HCT116 (cell line): ENCODE measurements around the gene PAM16.

Source experiments
- ATF3 ChIP-seq: IDR thresholded peaks from 2 replicates; pipeline ENCODE4 v1.6.1; 2012
- CBX3 ChIP-seq: IDR thresholded peaks from 2 replicates; pipeline ENCODE4 v1.6.1; 2012; ENCODE audit warnings: low read depth
- CEBPB ChIP-seq: IDR thresholded peaks from 2 replicates; pipeline ENCODE4 v1.6.1; 2012; ENCODE audit warnings: low read depth
- CTCF ChIP-seq, 3 experiments: fragments of 200-600 bp in 1 of 3; sonication (generic) in 1 of 3; IDR thresholded peaks in 2 of 3; conservative IDR thresholded peaks in 1 of 3; 2 replicates each; pipeline ENCODE4 v1.5.1; 2012 to 2017; ENCODE audit warnings: low read depth in 2 of 3, low read length in 2 of 3, antibody characterized with exemption in 1 of 3, borderline replicate concordance in 1 of 3, control low read depth in 1 of 3, mild to moderate bottlenecking in 1 of 3, mixed read lengths in 1 of 3, mixed run types in 1 of 3, moderate library complexity in 1 of 3; ENCODE audit not compliant: insufficient read depth in 1 of 3
- EGR1 ChIP-seq: IDR thresholded peaks from 2 replicates; pipeline ENCODE4 v1.6.1; 2012; ENCODE audit warnings: low read depth
- EZH2 ChIP-seq: fragments of 200-600 bp; sonication (generic); IDR thresholded peaks from 2 replicates; pipeline ENCODE4 v1.6.1; 2017; ENCODE audit warnings: antibody characterized with exemption, mixed run types
- FOSL1 ChIP-seq: IDR thresholded peaks from 2 replicates; pipeline ENCODE4 v1.6.1; 2012; ENCODE audit warnings: low read depth
- MAX ChIP-seq: IDR thresholded peaks from 2 replicates; pipeline ENCODE4 v1.6.1; 2012
- POLR2A ChIP-seq: IDR thresholded peaks from 2 replicates; pipeline ENCODE4 v1.7.0; 2011; ENCODE audit warnings: borderline replicate concordance; ENCODE audit not compliant: insufficient read depth, insufficient read length; ENCODE audit errors: extremely low read depth
- POLR2AphosphoS5 ChIP-seq: IDR thresholded peaks from 2 replicates; pipeline ENCODE4 v1.6.1; 2011; ENCODE audit warnings: mild to moderate bottlenecking, low read depth, low read length, moderate library complexity
- RAD21 ChIP-seq: IDR thresholded peaks from 2 replicates; pipeline ENCODE4 v1.6.1; 2012; ENCODE audit warnings: low read depth, mild to moderate bottlenecking
- REST ChIP-seq: IDR thresholded peaks from 2 replicates; pipeline ENCODE4 v1.6.1; 2012; ENCODE audit warnings: low read depth
- SIN3A ChIP-seq: IDR thresholded peaks from 2 replicates; pipeline ENCODE4 v1.6.1; 2012; ENCODE audit warnings: low read depth
- YY1 ChIP-seq: IDR thresholded peaks from 2 replicates; pipeline ENCODE4 v1.6.1; 2011; ENCODE audit warnings: low read length, low read depth, moderate library complexity, mild to moderate bottlenecking; ENCODE audit not compliant: insufficient replicate concordance; ENCODE audit errors: extremely low read depth

GRCh38 chr16:4382795-4383357 is 31.8 kb upstream of the PAM16 start:
- no peak for TF ChIP-seq MAX
- no peak for TF ChIP-seq CTCF (IDR thresholded peaks at IDR 0.05 in 2 of 3, conservative IDR thresholded peaks at IDR 0.05 in 1 of 3; ENCODE audit: borderline replicate concordance in 1 of 3, insufficient read depth in 1 of 3, low read depth in 2 of 3, low read length in 2 of 3)
- no peak for TF ChIP-seq EZH2
- no peak for TF ChIP-seq EGR1
- no peak for TF ChIP-seq FOSL1
- TF ChIP-seq POLR2AphosphoS5: no peak
- no peak for TF ChIP-seq CEBPB
- no peak for TF ChIP-seq RAD21
- no peak for TF ChIP-seq YY1
- TF ChIP-seq CBX3: no peak
- no peak for TF ChIP-seq SIN3A
- TF ChIP-seq POLR2A: no peak
- no peak for TF ChIP-seq REST
- TF ChIP-seq ATF3: no peak
